Glutamatergic neuron (in vitro differentiated cells): Measurements from ENCODE around the gene LRCH1. TPM values are rescaled to one million over a fixed set of nuclear protein-coding genes. Genes with fewer than 3 reads are reported as not detected.

Source experiments
- DNase-seq: peaks from one replicate; pipeline ENCODE4 v3.0.0; 2022
- H3K27ac Mint-ChIP-seq: one replicate; pipeline ENCODE4 v1.8.0; 2020; ENCODE audit warnings: mild to moderate bottlenecking, mixed read lengths, inconsistent platforms; ENCODE audit not compliant: unreplicated experiment
- H3K27me3 Mint-ChIP-seq: one replicate; pipeline ENCODE4 v1.8.0; 2020; ENCODE audit warnings: mild to moderate bottlenecking, moderate library complexity, mixed read lengths, inconsistent platforms; ENCODE audit not compliant: unreplicated experiment
- H3K36me3 Mint-ChIP-seq: one replicate; pipeline ENCODE4 v1.8.0; 2020; ENCODE audit warnings: mild to moderate bottlenecking, mixed read lengths, inconsistent platforms; ENCODE audit not compliant: unreplicated experiment
- H3K4me1 Mint-ChIP-seq: one replicate; pipeline ENCODE4 v1.8.0; 2020; ENCODE audit warnings: mild to moderate bottlenecking, low read depth, mixed read lengths, inconsistent platforms; ENCODE audit not compliant: unreplicated experiment
- H3K4me3 Mint-ChIP-seq: one replicate; pipeline ENCODE4 v1.8.0; 2020; ENCODE audit warnings: mild to moderate bottlenecking, mixed read lengths, inconsistent platforms; ENCODE audit not compliant: unreplicated experiment
- H3K9me3 Mint-ChIP-seq: one replicate; pipeline ENCODE4 v1.8.0; 2020; ENCODE audit warnings: mild to moderate bottlenecking, moderate library complexity, mixed read lengths, inconsistent platforms; ENCODE audit not compliant: unreplicated experiment
- total RNA-seq: library from RNA; stranded (reverse); fragmentation: NEBNext Ultra II Directional; extraction: Animal tissue kit (Norgen Biotek cat#: 25700); gene quantifications from one replicate; pipeline ENCODE4 v1.2.1, GENCODE V29; 2021; ENCODE audit not compliant: unreplicated experiment
- TF ChIP-seq, protein P1 (sequence below): fragments of 200-600 bp; sonication (generic); IDR thresholded peaks from one replicate; pipeline ENCODE4 v1.5.0; 2021; ENCODE audit not compliant: partially characterized antibody, unreplicated experiment

The LRCH1 gene
- total RNA-seq, 1 donor from 2014 or later, result 40.6 TPM

DNA sequence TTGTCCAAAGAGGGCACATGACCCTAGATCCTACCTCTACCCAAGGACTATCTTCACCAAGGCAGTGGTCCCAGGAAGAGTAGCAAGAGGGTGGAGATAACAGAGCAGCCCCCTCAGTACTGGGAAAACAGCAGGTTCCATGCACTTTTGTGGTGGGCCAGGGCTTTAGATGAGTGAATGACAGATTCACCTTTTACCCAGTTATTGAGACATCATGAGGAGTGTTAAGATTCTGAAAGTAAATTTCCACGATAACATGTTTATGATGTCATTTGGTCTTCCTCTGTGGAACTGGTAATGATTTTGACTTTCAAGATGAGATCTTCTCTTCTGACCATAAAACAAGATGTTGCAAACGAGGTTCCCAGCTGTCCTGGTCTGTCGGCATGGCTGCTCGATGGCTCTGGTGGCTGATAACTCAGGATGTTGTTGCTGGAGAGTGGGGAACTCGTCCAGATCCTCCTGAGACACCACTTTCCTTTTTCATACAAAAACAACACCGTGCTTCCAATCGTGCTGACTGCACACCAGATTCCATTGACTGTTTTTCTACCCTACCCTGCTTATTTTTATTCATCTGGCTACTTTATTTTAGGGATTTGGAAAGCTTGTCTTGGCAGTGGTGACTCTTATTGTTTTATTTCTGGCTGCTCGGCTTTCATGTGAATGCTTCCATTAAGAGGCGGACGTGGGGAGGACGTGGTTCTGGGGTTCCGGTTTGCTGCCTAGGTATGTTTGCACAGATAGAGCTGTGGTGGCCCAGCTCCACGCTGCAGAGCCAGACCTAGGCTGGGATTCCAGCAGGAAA is 88.5 kb downstream of the LRCH1 start:
- H3K4me1 Mint-ChIP-seq, result peaks cover 61% of the 10 kb centered on the region
- peak overlapping the region; percentile 45 for H3K27ac Mint-ChIP-seq

DNA sequence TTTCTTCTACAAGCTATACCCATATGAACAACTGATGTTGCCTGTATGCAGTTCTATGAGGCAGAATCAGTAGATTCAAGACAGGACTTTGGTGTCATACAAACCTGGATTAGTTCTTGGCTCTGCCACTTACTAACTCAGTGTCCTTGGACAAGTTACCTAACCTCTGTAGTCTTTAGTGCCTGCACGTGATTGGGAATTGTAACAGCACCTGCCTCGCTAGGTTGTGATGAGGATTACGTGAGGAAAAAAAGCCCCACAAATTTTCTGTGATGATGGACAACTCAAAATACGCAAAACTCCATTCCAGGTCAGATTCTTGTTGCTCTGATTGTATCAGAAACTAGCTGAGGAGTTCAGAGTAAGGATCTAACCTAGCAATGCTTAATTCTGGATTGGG is 89.3 kb downstream of the LRCH1 start:
- Mint-ChIP-seq H3K27me3 (peaks cover 3% of the 10 kb centered on the region), H3K4me3 (no peak overlapping the region), H3K9me3 (peaks cover 5% of the 10 kb centered on the region), H3K36me3 (peaks cover 4% of the 10 kb centered on the region), H3K27ac (no peak overlapping the region), H3K4me1 (peaks cover 57% of the 10 kb centered on the region)
- TF ChIP-seq, protein P1, sequence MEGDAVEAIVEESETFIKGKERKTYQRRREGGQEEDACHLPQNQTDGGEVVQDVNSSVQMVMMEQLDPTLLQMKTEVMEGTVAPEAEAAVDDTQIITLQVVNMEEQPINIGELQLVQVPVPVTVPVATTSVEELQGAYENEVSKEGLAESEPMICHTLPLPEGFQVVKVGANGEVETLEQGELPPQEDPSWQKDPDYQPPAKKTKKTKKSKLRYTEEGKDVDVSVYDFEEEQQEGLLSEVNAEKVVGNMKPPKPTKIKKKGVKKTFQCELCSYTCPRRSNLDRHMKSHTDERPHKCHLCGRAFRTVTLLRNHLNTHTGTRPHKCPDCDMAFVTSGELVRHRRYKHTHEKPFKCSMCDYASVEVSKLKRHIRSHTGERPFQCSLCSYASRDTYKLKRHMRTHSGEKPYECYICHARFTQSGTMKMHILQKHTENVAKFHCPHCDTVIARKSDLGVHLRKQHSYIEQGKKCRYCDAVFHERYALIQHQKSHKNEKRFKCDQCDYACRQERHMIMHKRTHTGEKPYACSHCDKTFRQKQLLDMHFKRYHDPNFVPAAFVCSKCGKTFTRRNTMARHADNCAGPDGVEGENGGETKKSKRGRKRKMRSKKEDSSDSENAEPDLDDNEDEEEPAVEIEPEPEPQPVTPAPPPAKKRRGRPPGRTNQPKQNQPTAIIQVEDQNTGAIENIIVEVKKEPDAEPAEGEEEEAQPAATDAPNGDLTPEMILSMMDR, result no peak
- DNase-seq, result no peak

More for the DNA sequence above, 88.5 kb downstream of the LRCH1 start:
- peaks cover 9% of the 10 kb centered on the region for H3K9me3 Mint-ChIP-seq
- DNase-seq, result no peak
- H3K36me3 Mint-ChIP-seq, result peaks cover 4% of the 10 kb centered on the region
- TF ChIP-seq, protein P1, result no peak
- peak overlapping the region; percentile 2 for H3K4me3 Mint-ChIP-seq
- H3K27me3 Mint-ChIP-seq, result peaks cover 7% of the 10 kb centered on the region

DNA sequence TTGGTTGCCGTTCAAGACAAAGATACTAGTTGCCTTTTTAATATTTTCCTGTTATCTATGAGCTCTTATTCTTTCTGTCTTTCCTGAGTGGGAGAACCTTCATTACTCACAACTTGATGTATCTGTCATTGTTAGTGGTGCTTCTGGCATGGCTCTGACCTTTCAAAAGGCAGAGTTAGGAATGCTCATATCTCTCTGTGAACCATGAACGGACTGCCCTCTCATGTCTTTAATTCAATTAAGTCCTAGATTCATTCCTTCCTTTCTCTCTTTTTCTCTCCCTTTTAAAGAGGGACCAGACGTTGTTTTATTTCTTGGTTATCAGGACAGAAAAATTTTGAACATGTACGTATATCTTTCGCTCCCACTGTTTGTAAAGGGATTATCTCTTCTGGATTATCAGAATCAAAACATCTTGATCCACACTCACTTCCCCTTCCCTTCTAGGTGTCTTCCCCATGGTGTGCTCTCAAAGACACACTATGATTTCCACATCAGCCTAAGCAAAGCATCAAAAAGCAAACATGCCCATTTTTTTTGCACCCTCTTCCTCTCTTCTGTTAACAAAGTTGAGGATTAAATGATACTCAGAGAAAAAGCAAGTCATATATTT is 90.3 kb downstream of the LRCH1 start:
- Mint-ChIP-seq H3K9me3 (peaks cover 5% of the 10 kb centered on the region), H3K27me3 (peaks cover 5% of the 10 kb centered on the region), H3K4me1 (peaks cover 59% of the 10 kb centered on the region), H3K27ac (no peak overlapping the region), H3K4me3 (no peak overlapping the region), H3K36me3 (peaks cover 4% of the 10 kb centered on the region)
- no peak for DNase-seq
- TF ChIP-seq, protein P1, result no peak

DNA sequence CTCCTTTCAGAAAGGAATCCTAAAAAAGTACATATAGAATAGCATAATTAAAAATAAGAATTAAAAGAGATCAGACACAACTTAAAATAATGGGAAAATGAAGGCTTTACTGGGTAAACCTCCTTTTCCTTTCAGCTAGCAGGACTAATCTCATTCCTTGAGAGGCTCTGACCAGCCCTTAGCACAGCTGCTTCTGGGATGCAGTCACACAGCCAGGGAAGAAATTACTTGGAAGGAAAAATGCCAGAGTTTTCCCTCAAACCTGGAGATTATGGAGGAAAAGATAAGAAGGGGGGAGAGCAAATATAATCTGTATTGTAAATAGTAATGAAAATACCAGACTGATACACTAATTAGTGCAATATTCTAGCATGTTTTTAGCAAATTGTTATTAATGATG is 91.8 kb downstream of the LRCH1 start:
- H3K27ac Mint-ChIP-seq, result no peak overlapping the region
- H3K4me1 Mint-ChIP-seq, result peaks cover 54% of the 10 kb centered on the region

More for the DNA sequence above, 91.8 kb downstream of the LRCH1 start:
- Mint-ChIP-seq H3K9me3 (peaks cover 5% of the 10 kb centered on the region), H3K4me3 (no peak overlapping the region), H3K27me3 (peaks cover 6% of the 10 kb centered on the region), H3K36me3 (peaks cover 4% of the 10 kb centered on the region)
- TF ChIP-seq, protein P1, result no peak
- no peak for DNase-seq
